Vagina (tissue), 2 donors: ENCODE results near the gene ENPP7. TPM values are rescaled to one million over a fixed set of nuclear protein-coding genes. Genes with fewer than 3 reads are reported as not detected.

Experiments used
- DNase-seq, 2 donors: peaks; one replicate each; pipeline ENCODE4 v3.0.0-alpha.2; 2017; ENCODE audit errors: extremely low spot score in 2 of 2
- H3K27ac ChIP-seq: fragments of 200-600 bp; sonication (generic); one replicate; pipeline ENCODE4 v1.5.1; 2019
- H3K27me3 ChIP-seq: fragments of 200-600 bp; sonication (generic); one replicate; pipeline ENCODE4 v1.5.1; 2019
- H3K36me3 ChIP-seq, 2 donors: fragments of 200-600 bp; sonication (generic); one replicate each; pipeline ENCODE4 v1.5.1; 2017 to 2019
- H3K4me1 ChIP-seq: fragments of 200-600 bp; sonication (generic); one replicate; pipeline ENCODE4 v1.5.1; 2019
- H3K4me3 ChIP-seq, 2 donors: fragments of 200-600 bp; sonication (generic); 1 replicate in 1 of 2; 2 replicates in 1 of 2; pipeline ENCODE4 v1.5.1; 2016 to 2019
- H3K9me3 ChIP-seq: fragments of 200-600 bp; sonication (generic); one replicate; pipeline ENCODE4 v1.5.1; 2019
- POLR2A ChIP-seq, 2 donors: fragments of 450-650 bp; IDR thresholded peaks; one replicate each; pipeline ENCODE4 v1.6.1; 2017; ENCODE audit warnings: antibody characterized with exemption in 2 of 2, mild to moderate bottlenecking in 2 of 2, moderate library complexity in 2 of 2
- POLR2AphosphoS5 ChIP-seq, 2 donors: sonication (generic); formaldehyde crosslinking; IDR thresholded peaks; one replicate each; pipeline ENCODE4 v1.9.0; 2017; ENCODE audit warnings: antibody characterized with exemption in 2 of 2, mild to moderate bottlenecking in 2 of 2, low read depth in 1 of 2; ENCODE audit not compliant: insufficient read depth in 1 of 2
- intact Hi-C: fragments of 100-400 bp; cut with DNase I; formaldehyde crosslinking; loops from one replicate; pipeline ENCODE4 v1.15.1; 2023
- total RNA-seq: library from RNA; depleted of rRNA; stranded (reverse); fragments of >200 nt; gene quantifications from one replicate; pipeline ENCODE4 v1.2.3, GENCODE V29; 2016
- TF ChIP-seq, protein P1 (sequence below), 3 experiments: fragments of 450-650 bp in 2 of 3; fragments of 200-600 bp in 1 of 3; sonication (generic) in 1 of 3; IDR thresholded peaks; one replicate each; pipeline ENCODE4 v1.5.1; 2017 to 2019; ENCODE audit warnings: antibody characterized with exemption in 3 of 3, mild to moderate bottlenecking in 2 of 3, moderate library complexity in 2 of 3

The ENPP7 gene
- total RNA-seq, 1 donor from 2014 or later: not detected

DNA sequence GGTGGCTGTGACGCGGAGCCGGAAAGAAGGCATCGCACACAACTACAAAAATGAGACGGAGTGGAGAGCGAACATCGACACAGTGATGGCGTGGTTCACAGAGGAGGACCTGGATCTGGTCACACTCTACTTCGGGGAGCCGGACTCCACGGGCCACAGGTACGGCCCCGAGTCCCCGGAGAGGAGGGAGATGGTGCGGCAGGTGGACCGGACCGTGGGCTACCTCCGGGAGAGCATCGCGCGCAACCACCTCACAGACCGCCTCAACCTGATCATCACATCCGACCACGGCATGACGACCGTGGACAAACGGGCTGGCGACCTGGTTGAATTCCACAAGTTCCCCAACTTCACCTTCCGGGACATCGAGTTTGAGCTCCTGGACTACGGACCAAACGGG, 4.4 kb downstream of the ENPP7 start:
- Histone ChIP-seq H3K4me1 (no peaks in the 10 kb centered on the region), H3K27me3 (no peaks in the 10 kb centered on the region)
- no peak for DNase-seq

DNA sequence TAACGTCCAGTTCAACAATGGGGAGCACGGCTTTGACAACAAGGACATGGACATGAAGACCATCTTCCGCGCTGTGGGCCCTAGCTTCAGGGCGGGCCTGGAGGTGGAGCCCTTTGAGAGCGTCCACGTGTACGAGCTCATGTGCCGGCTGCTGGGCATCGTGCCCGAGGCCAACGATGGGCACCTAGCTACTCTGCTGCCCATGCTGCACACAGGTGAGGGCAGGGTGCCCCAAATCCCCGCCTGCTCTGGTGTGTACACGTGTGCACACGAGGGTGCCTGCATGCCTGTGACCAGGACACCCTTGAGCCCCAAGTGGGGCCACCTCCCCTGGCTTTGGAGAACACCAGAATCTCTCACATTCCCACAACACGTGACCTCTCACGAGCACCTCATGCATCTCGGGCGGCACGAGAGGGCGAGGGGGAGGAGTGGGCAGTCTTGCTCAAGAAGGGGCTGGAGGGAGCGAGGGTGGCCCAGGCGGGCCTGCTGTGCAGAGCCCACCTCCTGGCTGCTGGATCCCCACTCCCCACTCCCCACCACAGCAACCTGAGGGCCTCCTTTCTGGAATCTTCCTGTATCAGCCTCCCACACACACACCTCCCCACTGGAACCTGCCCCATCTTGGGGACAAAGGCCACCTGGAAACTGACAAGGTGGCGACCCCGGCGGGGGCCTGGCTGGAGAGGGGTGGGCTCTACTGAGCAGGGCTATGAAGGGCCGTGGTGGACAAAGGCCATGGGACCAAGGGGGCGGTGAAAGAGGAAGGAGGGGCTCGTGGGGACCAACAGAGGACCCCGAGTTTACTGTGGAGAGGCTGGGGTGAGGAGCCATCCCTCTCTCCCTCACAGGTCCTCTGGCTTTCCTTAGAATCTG, 6.5 kb downstream of the ENPP7 start:
- H3K27ac ChIP-seq: no peak overlapping the region
- intact Hi-C loops: no loop called here

More for the DNA sequence above, 4.4 kb downstream of the ENPP7 start:
- Histone ChIP-seq H3K4me3 (no peak overlapping the region), H3K27ac (no peak overlapping the region), H3K9me3 (no peaks in the 10 kb centered on the region), H3K36me3 (no peaks in the 10 kb centered on the region)
- intact Hi-C loops: no loop called here
- no peak for TF ChIP-seq POLR2AphosphoS5 (IDR thresholded peaks at IDR 0.05; ENCODE audit: insufficient read depth in 1 of 2, low read depth in 1 of 2)
- TF ChIP-seq, protein P1, sequence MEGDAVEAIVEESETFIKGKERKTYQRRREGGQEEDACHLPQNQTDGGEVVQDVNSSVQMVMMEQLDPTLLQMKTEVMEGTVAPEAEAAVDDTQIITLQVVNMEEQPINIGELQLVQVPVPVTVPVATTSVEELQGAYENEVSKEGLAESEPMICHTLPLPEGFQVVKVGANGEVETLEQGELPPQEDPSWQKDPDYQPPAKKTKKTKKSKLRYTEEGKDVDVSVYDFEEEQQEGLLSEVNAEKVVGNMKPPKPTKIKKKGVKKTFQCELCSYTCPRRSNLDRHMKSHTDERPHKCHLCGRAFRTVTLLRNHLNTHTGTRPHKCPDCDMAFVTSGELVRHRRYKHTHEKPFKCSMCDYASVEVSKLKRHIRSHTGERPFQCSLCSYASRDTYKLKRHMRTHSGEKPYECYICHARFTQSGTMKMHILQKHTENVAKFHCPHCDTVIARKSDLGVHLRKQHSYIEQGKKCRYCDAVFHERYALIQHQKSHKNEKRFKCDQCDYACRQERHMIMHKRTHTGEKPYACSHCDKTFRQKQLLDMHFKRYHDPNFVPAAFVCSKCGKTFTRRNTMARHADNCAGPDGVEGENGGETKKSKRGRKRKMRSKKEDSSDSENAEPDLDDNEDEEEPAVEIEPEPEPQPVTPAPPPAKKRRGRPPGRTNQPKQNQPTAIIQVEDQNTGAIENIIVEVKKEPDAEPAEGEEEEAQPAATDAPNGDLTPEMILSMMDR (IDR thresholded peaks at IDR 0.05): no peak
- no peak for TF ChIP-seq POLR2A (IDR thresholded peaks at IDR 0.05)

DNA sequence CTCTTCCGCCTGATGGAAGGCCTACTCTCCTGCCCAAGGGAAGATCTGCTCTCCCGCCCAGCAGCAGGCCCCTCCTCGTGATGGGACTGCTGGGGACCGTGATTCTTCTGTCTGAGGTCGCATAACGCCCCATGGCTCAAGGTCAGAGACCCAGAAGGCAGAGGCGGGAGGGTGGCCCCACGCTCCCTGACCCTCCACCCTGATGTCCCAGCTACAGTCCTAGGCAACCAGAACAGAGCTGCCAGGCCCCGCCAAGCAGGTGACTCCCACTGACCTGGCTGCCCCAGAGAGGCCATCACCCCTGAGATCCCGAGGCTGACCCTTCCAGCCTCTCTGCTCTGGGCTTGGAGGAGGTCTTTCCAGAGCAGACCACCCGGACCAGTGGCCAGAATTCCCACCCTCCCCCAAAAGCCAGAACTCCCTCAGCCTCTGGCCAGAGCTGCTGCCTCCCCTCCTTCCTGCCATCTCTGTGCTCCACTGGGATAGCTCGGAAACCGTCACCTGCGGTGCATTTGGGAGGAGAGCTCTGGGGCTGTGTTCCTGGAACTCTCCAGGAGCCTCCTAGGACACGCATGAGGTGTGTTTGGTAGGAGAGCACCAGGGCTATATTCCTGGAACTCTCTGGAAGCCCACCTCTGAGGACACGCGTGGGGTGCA, 7.3 kb downstream of the ENPP7 start:
- no peak overlapping the region for H3K27ac ChIP-seq
- TF ChIP-seq POLR2A (IDR thresholded peaks at IDR 0.05): no peak
- TF ChIP-seq, protein P1 (IDR thresholded peaks at IDR 0.05): no peak
- TF ChIP-seq POLR2AphosphoS5 (IDR thresholded peaks at IDR 0.05; ENCODE audit: insufficient read depth in 1 of 2, low read depth in 1 of 2): no peak
- H3K9me3 ChIP-seq: no peaks in the 10 kb centered on the region
- peaks cover 13% of the 10 kb centered on the region for H3K4me1 ChIP-seq
- no peaks in the 10 kb centered on the region for H3K36me3 ChIP-seq
- intact Hi-C loops: no loop called here
- no peaks in the 10 kb centered on the region for H3K27me3 ChIP-seq
- no peak for DNase-seq
- no peak overlapping the region for H3K4me3 ChIP-seq

More for the DNA sequence above, 6.5 kb downstream of the ENPP7 start:
- no peaks in the 10 kb centered on the region for H3K27me3 ChIP-seq
- H3K4me1 ChIP-seq: peaks cover 11% of the 10 kb centered on the region
- no peaks in the 10 kb centered on the region for H3K9me3 ChIP-seq
- no peak for DNase-seq
- TF ChIP-seq POLR2AphosphoS5 (IDR thresholded peaks at IDR 0.05; ENCODE audit: insufficient read depth in 1 of 2, low read depth in 1 of 2) (no peak), POLR2A (IDR thresholded peaks at IDR 0.05) (no peak)
- TF ChIP-seq, protein P1 (IDR thresholded peaks at IDR 0.05): no peak
- no peaks in the 10 kb centered on the region for H3K36me3 ChIP-seq
- H3K4me3 ChIP-seq: no peak overlapping the region

DNA sequence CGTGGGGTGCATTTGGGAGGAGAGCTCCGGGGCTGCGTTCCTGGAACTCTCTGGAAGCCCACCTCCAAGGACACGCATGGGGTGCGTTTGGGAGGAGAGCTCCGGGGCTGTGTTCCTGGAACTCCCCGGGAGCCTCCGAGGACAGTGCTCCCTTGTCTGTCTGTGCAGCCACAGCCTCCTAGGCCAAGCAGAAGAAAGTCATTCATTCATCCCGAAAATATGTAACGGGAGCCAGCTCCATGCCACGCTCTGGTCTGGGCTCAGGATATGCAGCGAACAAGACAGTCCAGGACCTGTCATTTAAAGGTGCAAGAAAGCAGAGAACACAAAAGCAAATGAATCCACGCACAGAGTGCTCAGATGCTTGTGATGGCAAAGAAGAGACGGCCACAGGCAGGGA, 7.9 kb downstream of the ENPP7 start:
- peaks cover 13% of the 10 kb centered on the region for H3K4me1 ChIP-seq
- no peak for TF ChIP-seq POLR2A (IDR thresholded peaks at IDR 0.05)
- TF ChIP-seq POLR2AphosphoS5 (IDR thresholded peaks at IDR 0.05; ENCODE audit: insufficient read depth in 1 of 2, low read depth in 1 of 2): no peak
- TF ChIP-seq, protein P1 (IDR thresholded peaks at IDR 0.05): no peak
- no peak for DNase-seq
- H3K27me3 ChIP-seq: no peaks in the 10 kb centered on the region
- no peak overlapping the region for H3K4me3 ChIP-seq
- intact Hi-C loops: no loop called here
- no peak overlapping the region for H3K27ac ChIP-seq
- no peaks in the 10 kb centered on the region for H3K9me3 ChIP-seq
- no peaks in the 10 kb centered on the region for H3K36me3 ChIP-seq
